ENCODE measurements around the gene CHMP6.

CHMP6 gene

GRCh38 chr17:80971704-80972304, 19.8 kb upstream of the CHMP6 start:
- no peak for DNase-seq

GRCh38 chr17:80976701-80977100, 14.9 kb upstream of the CHMP6 start:
- DNase-seq = no peak

- DNase-seq = no peak
Observed at GRCh38 chr17:80977172-80977571, 14.5 kb upstream of the CHMP6 start.

GRCh38 chr17:80978499-80979497, 12.8 kb upstream of the CHMP6 start:
- DNase-seq = no peak

- DNase-seq = no peak
Observed at GRCh38 chr17:80979547-80980378, 11.9 kb upstream of the CHMP6 start.

GRCh38 chr17:80980397-80981061, 11.1 kb upstream of the CHMP6 start:
- no peak for DNase-seq

- no peak for DNase-seq
Observed at GRCh38 chr17:80981062-80981902, 10.4 kb upstream of the CHMP6 start.

GRCh38 chr17:80981929-80982425, 9.7 kb upstream of the CHMP6 start:
- no peak for DNase-seq

GRCh38 chr17:80982426-80982974, 9.1 kb upstream of the CHMP6 start:
- DNase-seq = no peak

- DNase-seq = no peak
Observed at GRCh38 chr17:80983545-80983944, 8.1 kb upstream of the CHMP6 start.

GRCh38 chr17:80984749-80985148, 6.9 kb upstream of the CHMP6 start:
- no peak for DNase-seq

GRCh38 chr17:80986046-80986445, 5.6 kb upstream of the CHMP6 start:
- DNase-seq = no peak

- no peak for DNase-seq
Observed at GRCh38 chr17:80986816-80987475, 4.7 kb upstream of the CHMP6 start.

GRCh38 chr17:80987941-80988461, 3.6 kb upstream of the CHMP6 start:
- no peak for DNase-seq

GRCh38 chr17:80989586-80989913, 2.1 kb upstream of the CHMP6 start:
- no peak for DNase-seq

GRCh38 chr17:80990921-80991644, 558 bp upstream of the CHMP6 start:
- DNase-seq = no peak

GRCh38 chr17:80992077-80992947, 671 bp downstream of the CHMP6 start:
- no peak for DNase-seq

GRCh38 chr17:80992948-80993624, 1.4 kb downstream of the CHMP6 start:
- no peak for DNase-seq
